ENCODE measurements around the gene EFCAB3.
"Not testable (repeated sequence)": the region's sequence is repeated elsewhere in the genome, so short reads cannot be mapped to it uniquely, and the experiment has no call there.

EFCAB3 gene

GRCh38 chr17:62464422-62464821 is 84.1 kb downstream of the EFCAB3 start:
- DNase-seq (ENCODE audit: low read depth in 2 of 2) = not testable (repeated sequence)

GRCh38 chr17:62465271-62465670 is 84.9 kb downstream of the EFCAB3 start:
- DNase-seq (ENCODE audit: low read depth in 2 of 2) = not testable (repeated sequence)

Measured in activated CD4-positive, alpha-beta T cell treated with anti-CD3 and anti-CD28 coated beads for 24 hours (primary cell).